ENCODE results near the gene DIPK1C. TPM values are rescaled to one million over a fixed set of nuclear protein-coding genes. Genes with fewer than 3 reads are reported as not detected.

Gene DIPK1C
- total RNA-seq, 8 experiments from 2014 or later: 0.09 to 4.3 (median 0.47) TPM; not detected in 1

DNA sequence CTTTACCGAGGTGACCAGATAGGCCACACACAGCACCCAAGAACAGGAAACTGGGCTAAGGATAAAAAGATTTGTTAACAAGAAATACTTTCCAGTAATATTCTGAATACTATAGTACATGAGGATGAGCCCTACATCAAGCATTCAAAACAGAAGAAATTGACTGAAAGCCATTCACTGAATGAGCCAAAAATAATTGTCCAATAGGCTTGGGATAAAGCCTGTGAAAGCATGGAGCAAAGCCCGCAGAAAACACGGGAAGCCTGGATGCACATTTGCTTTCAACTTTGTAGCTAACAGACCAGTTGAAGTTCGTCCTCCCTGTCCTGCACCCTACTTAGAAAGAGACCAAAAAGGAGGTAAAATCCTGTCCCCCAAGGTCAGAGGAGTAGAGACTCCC lies 56.3 kb downstream of the DIPK1C start:
- no peak for ATAC-seq (replicated peaks in 6 of 8)
- no peak overlapping the region for H3K27ac ChIP-seq
- no peak overlapping the region for H3K4me3 ChIP-seq
- peaks cover 0 to 1% of the 10 kb centered on the region in 2 donors for H3K4me1 ChIP-seq (replicated peaks in 1 of 2)
- in situ Hi-C loops (cut with MboI; ENCODE audit: low pct_unique_long_range_greater_than_20kb in 2 of 9, low sequenced_read_pairs in 9 of 9, unreplicated experiment in 9 of 9): no loop called here
- 0 to 93% (median 76%) methylated on average over 1 to 4 of the region's 4 CpGs; no CpG with 5 or more reads in 2 of the 10 experiments for WGBS, 10 experiments

DNA sequence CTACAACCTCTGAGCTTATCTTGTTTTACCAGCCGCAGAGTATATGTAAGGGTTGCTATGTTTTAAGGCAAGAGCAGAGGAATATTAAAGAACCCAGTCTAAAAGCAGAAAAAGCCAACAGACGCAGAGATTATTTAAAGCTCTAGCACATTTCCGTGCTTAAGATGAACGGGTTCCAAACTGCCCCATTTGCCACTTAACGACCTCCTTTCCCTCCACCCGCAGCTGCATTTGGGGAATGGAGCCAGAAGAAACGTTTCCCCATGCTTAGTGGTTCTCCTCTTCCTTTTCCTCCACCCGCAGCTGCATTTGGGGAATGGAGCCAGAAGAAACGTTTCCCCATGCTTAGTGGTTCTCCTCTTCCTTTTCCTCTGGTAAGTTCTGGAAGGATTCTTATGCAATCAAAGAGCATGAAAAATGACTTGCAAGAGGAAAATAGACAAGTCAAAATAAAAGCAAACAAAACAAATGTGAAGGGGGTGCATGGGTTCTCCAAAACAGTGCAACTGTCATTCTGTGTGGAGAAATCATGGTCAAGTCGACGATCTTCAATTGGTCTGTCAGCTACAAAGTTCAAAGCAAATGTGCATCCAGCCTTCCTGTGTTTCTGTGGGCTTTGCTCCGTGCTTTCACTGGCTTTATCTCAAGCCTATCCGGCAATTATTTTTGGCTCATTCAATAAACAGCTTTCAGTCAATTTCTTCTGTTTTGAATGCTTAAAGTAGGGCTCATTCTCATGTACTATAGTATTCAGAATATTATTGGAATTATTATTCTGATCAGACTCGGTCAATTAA lies 57.8 kb downstream of the DIPK1C start:
- H3K27ac ChIP-seq: no peak overlapping the region
- no peak for ATAC-seq (replicated peaks in 6 of 8)
- no peak overlapping the region for H3K4me3 ChIP-seq
- 0 to 92% (median 76%) methylated on average over 4 to 11 of the region's 14 CpGs; no CpG with 5 or more reads in 1 of the 10 experiments for WGBS, 10 experiments
- peaks cover 0 to 8% of the 10 kb centered on the region in 2 donors for H3K4me1 ChIP-seq (replicated peaks in 1 of 2)
- in situ Hi-C loops (cut with MboI; ENCODE audit: low pct_unique_long_range_greater_than_20kb in 2 of 9, low sequenced_read_pairs in 9 of 9, unreplicated experiment in 9 of 9): no loop called here

DNA sequence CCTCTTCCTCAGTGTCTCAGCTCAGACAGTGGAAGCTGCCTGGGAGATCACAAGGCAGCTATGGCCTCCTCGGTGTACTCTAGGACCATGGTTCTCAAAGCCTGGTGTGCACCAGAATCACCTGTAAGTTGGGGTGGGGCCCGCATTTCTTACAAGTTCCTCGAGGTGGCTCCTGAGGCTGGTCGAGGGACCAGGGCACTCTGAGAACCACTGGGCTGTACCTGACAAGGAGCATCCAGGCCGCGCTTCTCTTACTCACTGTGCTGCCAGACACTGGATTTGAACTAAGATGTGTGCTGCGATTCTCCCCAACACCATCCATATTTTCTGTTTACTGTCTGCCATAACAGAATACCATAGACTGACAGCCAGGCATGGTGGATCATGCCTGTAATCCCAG lies 59.5 kb downstream of the DIPK1C start:
- Histone ChIP-seq H3K4me3 (no peak overlapping the region), H3K27ac (no peak overlapping the region), H3K4me1 (replicated peaks in 1 of 2) (peaks cover 0 to 8% of the 10 kb centered on the region in 2 donors)
- no peak for ATAC-seq (replicated peaks in 6 of 8)
- 80 to 100% (median 100%) methylated on average over 1 of the region's 7 CpGs; no CpG with 5 or more reads in 6 of the 10 experiments for WGBS, 10 experiments
- in situ Hi-C loops (cut with MboI; ENCODE audit: low pct_unique_long_range_greater_than_20kb in 2 of 9, low sequenced_read_pairs in 9 of 9, unreplicated experiment in 9 of 9): no loop called here

DNA sequence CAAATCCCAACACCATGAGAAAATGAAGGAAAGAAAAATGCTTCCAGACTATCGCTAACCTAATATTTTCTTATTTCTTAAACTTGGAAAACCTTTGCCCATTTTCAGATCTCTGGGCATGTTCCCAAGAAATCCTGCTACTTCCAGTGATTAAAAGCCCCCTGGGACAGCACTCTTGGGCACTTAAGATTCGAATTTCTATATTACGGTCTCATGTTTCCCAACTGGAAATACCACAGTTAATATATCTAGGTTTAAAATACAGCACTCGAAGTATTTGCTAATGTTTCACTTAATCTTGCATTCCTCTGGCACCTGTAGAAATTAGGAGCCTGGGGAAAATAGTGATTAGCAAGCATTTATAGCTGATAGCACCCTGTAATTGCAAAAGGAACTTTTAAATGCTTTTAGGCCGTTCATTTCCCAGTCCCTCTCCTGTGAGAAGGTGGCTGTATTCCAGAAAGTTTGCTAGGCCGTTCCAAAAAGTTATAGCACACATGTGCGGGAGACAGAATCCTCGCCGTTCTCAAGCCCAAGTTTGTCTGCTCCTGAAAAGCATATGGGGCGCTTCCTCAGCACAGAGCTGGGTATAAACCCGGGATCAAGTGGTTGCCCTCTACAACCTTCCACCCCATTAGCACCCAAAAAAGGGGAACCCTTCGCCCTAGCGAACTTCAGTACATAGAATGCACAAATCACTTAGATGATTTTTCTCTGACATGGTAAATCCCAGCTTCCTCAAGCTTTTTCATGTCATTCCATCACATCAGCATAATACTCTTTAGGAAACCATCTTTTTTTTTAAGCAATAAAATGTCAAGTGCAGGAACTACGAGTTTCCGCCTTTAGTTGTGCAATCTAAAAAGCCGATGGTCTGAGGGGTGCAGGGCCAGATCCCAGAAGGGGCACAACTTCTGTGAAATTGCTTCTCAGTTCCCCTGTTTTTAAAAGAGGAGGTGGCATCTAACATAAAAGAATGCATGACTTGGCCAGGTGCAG lies 60.6 kb downstream of the DIPK1C start:
- Histone ChIP-seq H3K27ac (no peak overlapping the region), H3K4me3 (no peak overlapping the region), H3K4me1 (replicated peaks in 1 of 2) (peaks cover 0 to 8% of the 10 kb centered on the region in 2 donors)
- ATAC-seq (replicated peaks in 6 of 8): no peak
- in situ Hi-C loops (cut with MboI; ENCODE audit: low pct_unique_long_range_greater_than_20kb in 2 of 9, low sequenced_read_pairs in 9 of 9, unreplicated experiment in 9 of 9): no loop called here
- WGBS, 10 experiments: 6 to 94% (median 89%) methylated on average over 2 to 13 of the region's 16 CpGs

DNA sequence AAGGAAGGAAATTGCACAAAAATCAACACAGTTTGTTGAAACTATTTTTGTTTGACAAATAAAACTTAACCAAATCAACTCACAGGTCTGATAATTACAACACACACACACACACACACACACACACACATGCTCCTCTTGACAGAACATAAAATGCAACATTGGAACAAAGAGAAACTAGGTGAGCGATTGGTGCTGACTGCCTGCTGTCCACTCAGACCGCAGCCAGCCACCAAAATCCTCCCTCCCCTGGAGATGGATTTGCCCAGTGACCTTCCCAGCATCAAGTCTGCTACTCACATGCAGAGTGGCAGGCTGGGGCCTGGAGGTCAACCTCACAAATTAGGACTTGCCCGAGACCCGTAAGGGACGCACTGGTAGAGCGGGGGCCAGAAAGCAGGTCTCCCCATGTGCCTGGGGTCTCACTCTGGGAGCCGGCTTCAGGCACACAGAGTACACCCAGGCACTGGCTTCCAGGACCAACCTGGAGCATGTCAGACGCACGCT lies 61.4 kb downstream of the DIPK1C start:
- in situ Hi-C loops (cut with MboI; ENCODE audit: low pct_unique_long_range_greater_than_20kb in 2 of 9, low sequenced_read_pairs in 9 of 9, unreplicated experiment in 9 of 9): no loop called here
- peaks cover 0 to 8% of the 10 kb centered on the region in 2 donors for H3K4me1 ChIP-seq (replicated peaks in 1 of 2)
- H3K4me3 ChIP-seq: no peak overlapping the region
- no peak overlapping the region for H3K27ac ChIP-seq
- ATAC-seq (replicated peaks in 6 of 8): peak in 2 of 8 experiments; percentile 24 to 40
- 33 to 81% (median 64%) methylated on average over 2 to 8 of the region's 9 CpGs; no CpG with 5 or more reads in 6 of the 10 experiments for WGBS, 10 experiments

DNA sequence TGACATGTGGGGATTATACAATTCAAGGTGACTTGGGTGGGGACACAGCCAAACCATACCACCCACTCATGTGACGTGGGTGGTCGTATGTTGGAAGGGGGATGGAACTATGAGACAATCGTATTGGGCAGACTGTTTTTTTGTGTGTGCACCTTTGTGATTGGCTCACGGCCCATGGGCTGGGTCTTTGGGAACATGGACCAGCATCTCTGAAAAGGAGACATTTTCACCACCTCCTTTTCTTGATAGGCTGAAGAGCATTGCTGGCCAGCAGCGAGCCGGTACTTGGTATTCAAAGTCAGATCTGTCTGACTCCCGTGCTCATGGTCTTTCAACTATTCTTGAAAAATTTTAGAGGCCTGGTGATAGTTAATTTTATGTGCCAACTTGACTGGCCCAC lies 62.1 kb downstream of the DIPK1C start:
- WGBS, 10 experiments: 47 to 100% (median 90%) methylated on average over 1 to 7 of the region's 7 CpGs; no CpG with 5 or more reads in 1 of the 10 experiments
- ATAC-seq (replicated peaks in 6 of 8): no peak
- H3K4me3 ChIP-seq: no peak overlapping the region
- no peak overlapping the region for H3K27ac ChIP-seq
- in situ Hi-C loops (cut with MboI; ENCODE audit: low pct_unique_long_range_greater_than_20kb in 2 of 9, low sequenced_read_pairs in 9 of 9, unreplicated experiment in 9 of 9): no loop called here
- H3K4me1 ChIP-seq (replicated peaks in 1 of 2): peaks cover 0 to 8% of the 10 kb centered on the region in 2 donors

DNA sequence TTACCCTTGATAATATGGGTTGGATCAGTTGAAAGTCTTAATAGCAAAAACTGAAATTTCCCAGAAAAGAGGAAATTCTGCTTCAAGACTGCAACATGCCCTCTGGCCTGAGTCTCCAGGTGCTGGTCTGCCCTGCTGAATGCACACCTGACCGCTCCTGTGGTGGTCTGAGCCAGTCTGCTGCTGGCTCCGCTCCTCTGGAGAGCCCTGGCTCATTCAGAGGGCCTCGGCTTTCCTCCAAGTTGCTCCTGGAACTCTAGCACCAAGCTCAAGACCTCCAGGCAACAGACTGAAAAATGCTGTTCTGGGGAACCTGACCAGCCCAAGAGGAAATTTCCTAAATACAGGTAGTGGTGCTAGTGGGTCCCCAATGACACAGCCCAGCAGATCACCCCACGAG lies 64.8 kb downstream of the DIPK1C start:
- ATAC-seq (replicated peaks in 6 of 8): no peak
- Histone ChIP-seq H3K4me3 (no peak overlapping the region), H3K27ac (no peak overlapping the region), H3K4me1 (replicated peaks in 1 of 2) (peaks cover 0 to 8% of the 10 kb centered on the region in 2 donors)
- in situ Hi-C loops (cut with MboI; ENCODE audit: low pct_unique_long_range_greater_than_20kb in 2 of 9, low sequenced_read_pairs in 9 of 9, unreplicated experiment in 9 of 9): no loop called here
- WGBS, 10 experiments: 0 to 90% (median 73%) methylated on average over 1 to 4 of the region's 4 CpGs; no CpG with 5 or more reads in 3 of the 10 experiments

DNA sequence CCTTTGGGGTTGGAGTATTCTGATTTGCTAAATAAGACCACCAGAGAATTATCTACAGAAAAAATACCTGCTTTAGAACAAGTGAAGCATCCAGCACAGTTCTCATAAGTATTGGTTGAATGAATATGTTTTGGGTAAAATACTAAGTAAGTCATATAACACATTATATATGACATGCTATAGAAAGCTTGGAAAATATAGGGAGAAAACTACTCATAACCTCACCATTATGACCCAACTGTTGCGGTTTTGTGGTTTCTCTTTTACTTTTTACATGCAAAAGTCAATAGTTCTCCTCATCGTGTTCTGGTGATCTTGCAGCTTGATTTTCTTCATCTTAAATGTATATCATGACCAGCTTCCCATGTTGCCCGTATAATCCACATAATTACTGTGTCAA lies 66.2 kb downstream of the DIPK1C start:
- in situ Hi-C loops (cut with MboI; ENCODE audit: low pct_unique_long_range_greater_than_20kb in 2 of 9, low sequenced_read_pairs in 9 of 9, unreplicated experiment in 9 of 9): no loop called here
- H3K4me3 ChIP-seq: no peak overlapping the region
- H3K4me1 ChIP-seq (replicated peaks in 1 of 2): peaks cover 0 to 8% of the 10 kb centered on the region in 2 donors

DNA sequence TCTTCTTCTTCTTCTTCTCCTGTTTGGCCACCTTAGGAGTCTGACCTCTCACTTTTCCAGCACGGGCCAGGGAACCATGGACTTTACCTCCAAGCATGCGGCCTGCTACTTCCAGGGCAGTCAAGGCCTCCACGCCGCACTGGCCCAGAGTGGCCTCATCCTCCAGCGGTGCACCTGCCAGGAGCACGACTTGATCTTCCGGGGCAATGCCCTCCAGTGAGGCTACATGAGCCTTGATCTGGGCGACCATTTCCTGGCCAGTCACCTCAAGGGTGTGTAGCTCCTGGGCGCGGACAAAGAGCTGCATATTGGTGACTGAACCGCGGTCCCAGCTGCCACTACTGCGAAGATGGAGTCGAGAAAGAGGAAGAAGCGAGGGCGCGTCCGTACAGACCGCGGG lies 67.1 kb downstream of the DIPK1C start:
- no peak for ATAC-seq (replicated peaks in 6 of 8)
- in situ Hi-C loops (cut with MboI; ENCODE audit: low pct_unique_long_range_greater_than_20kb in 2 of 9, low sequenced_read_pairs in 9 of 9, unreplicated experiment in 9 of 9): no loop called here
- H3K4me1 ChIP-seq (replicated peaks in 1 of 2): peaks cover 0 to 2% of the 10 kb centered on the region in 2 donors
- H3K27ac ChIP-seq: no peak overlapping the region
- 59 to 98% (median 84%) methylated on average over 2 to 9 of the region's 20 CpGs; no CpG with 5 or more reads in 4 of the 10 experiments for WGBS, 10 experiments
- H3K4me3 ChIP-seq: no peak overlapping the region

More for the DNA sequence above, 66.2 kb downstream of the DIPK1C start:
- WGBS, 10 experiments: 28 to 100% (median 88%) methylated on average over 1 to 3 of the region's 3 CpGs; no CpG with 5 or more reads in 1 of the 10 experiments
- no peak overlapping the region for H3K27ac ChIP-seq
- no peak for ATAC-seq (replicated peaks in 6 of 8)

DNA sequence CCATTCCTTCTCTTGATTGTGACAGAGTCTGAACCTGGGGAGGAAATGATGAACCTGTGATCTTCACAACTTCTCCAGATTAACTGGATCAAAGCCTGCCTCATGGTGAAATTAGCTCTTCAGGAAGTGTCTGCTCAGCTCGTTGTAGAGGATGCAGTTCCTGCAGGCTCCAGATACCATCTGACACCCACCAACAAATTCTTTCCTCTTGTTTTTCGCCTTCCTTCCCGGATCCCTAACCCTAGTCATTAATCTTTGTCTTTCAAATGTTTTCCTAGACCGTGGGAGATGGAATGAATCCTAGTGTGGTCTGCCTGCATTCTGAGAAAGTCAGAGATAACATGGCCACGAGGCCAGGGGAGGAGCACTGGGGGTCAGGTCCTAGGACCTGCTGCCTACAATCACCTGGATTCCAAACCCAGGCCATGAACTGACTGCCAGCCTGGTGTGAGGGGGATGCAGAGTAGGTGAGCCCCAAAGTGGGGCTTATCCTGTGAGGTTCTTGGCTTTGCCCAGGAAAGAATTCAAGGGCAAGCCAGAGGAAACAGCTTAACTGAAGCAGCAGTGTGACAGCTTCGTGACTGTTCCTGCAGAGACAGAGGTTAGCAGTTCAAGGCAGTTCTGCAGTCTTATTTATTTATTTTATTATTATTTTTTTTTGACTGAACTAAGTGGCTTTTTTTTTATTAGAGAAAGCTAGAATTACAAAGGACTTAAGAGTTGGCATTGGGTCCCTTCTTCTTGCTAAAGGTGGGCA lies 67.8 kb downstream of the DIPK1C start:
- no peak for ATAC-seq (replicated peaks in 6 of 8)
- WGBS, 10 experiments: 3 to 83% (median 58%) methylated on average over 2 to 6 of the region's 6 CpGs; no CpG with 5 or more reads in 1 of the 10 experiments

DNA sequence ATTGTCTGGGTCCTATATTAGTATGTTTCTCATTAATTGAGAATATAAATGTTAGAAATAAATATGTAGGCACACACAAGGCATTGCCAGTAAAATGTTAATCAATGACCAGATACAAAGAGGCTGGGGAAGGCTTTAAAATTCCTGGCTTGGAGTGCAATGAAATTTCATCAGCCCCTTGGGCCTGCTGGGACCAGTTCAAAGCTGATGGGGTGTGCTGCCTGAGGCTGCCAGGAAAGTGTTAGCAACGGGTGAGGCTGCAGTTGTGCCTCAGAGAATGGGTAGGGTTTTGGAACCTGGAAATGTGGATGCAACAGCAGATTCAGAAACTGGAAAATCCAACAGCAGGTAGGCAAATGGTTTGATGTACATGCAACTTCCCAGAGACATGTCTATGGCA lies 68.9 kb downstream of the DIPK1C start:
- WGBS, 10 experiments: 33 to 40% (median 36%) methylated on average over 1 of the region's 1 CpG; no CpG with 5 or more reads in 7 of the 10 experiments
- H3K4me3 ChIP-seq: no peak overlapping the region
- H3K27ac ChIP-seq: no peak overlapping the region
- peak in 4 of 8 experiments; percentile 40 to 74 (median 52) for ATAC-seq (replicated peaks in 6 of 8)
- in situ Hi-C loops (cut with MboI; ENCODE audit: low pct_unique_long_range_greater_than_20kb in 2 of 9, low sequenced_read_pairs in 9 of 9, unreplicated experiment in 9 of 9): no loop called here
- no peaks in the 10 kb centered on the region for H3K4me1 ChIP-seq (replicated peaks in 1 of 2)

More for the DNA sequence above, 67.8 kb downstream of the DIPK1C start:
- Histone ChIP-seq H3K27ac (no peak overlapping the region), H3K4me1 (replicated peaks in 1 of 2) (no peaks in the 10 kb centered on the region), H3K4me3 (no peak overlapping the region)
- in situ Hi-C loops (cut with MboI; ENCODE audit: low pct_unique_long_range_greater_than_20kb in 2 of 9, low sequenced_read_pairs in 9 of 9, unreplicated experiment in 9 of 9): no loop called here

DNA sequence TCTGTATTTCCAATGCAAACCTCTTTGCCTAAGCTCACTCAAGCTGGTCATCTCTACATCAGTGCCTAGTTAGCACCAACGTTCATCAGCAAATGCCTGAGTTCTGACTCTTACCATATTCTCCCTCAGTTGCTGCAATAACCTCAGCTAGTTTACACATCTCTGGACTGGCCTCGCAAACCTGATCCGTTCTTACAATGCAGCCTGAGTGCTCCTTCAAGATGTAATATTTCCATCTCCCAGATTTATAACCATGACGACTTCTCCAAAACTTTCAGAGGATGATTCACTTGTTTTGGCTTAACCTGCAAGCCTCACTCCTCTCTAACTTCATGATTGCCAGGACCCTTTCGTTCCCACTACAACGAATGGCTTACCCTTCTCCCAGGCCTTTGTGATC lies 69.7 kb downstream of the DIPK1C start:
- H3K27ac ChIP-seq: no peak overlapping the region
- ATAC-seq (replicated peaks in 6 of 8): peak in 1 of 8 experiments; percentile 20
- WGBS, 10 experiments: 3 to 100% (median 81%) methylated on average over 2 to 5 of the region's 6 CpGs; no CpG with 5 or more reads in 4 of the 10 experiments
- no peak overlapping the region for H3K4me3 ChIP-seq
- no peaks in the 10 kb centered on the region for H3K4me1 ChIP-seq (replicated peaks in 1 of 2)
- in situ Hi-C loops (cut with MboI; ENCODE audit: low pct_unique_long_range_greater_than_20kb in 2 of 9, low sequenced_read_pairs in 9 of 9, unreplicated experiment in 9 of 9): no loop called here

Data from motor neuron (in vitro differentiated cells).